Neural cell (in vitro differentiated cells): Measurements from ENCODE around the gene ADAP1.
"Not testable (repeated sequence)": the region's sequence is repeated elsewhere in the genome, so short reads cannot be mapped to it uniquely, and the experiment has no call there.

Experiments used
- CTCF ChIP-seq: fragments of 450-650 bp; IDR thresholded peaks from 2 replicates; pipeline ENCODE4 v1.5.1; 2014; ENCODE audit warnings: antibody characterized with exemption, mild to moderate bottlenecking, moderate library complexity; ENCODE audit not compliant: poor library complexity, severe bottlenecking
- EP300 ChIP-seq: fragments of 450-650 bp; conservative IDR thresholded peaks from 2 replicates; pipeline ENCODE4 v1.6.1; 2014; ENCODE audit warnings: antibody characterized with exemption, mild to moderate bottlenecking, moderate library complexity; ENCODE audit not compliant: poor library complexity, severe bottlenecking
- EZH2 ChIP-seq: fragments of 200-600, 300-800 bp; shearing (Covaris generic), sonication (generic); IDR thresholded peaks from 2 replicates; pipeline ENCODE4 v1.6.1; 2014; ENCODE audit warnings: antibody characterized with exemption, low read length, borderline replicate concordance, mild to moderate bottlenecking; ENCODE audit not compliant: insufficient read depth, poor library complexity, severe bottlenecking
- MXI1 ChIP-seq: fragments of 450-650 bp; conservative IDR thresholded peaks from 2 replicates; pipeline ENCODE4 v1.6.1; 2014; ENCODE audit warnings: antibody characterized with exemption, mild to moderate bottlenecking; ENCODE audit not compliant: poor library complexity, severe bottlenecking
- POLR2AphosphoS5 ChIP-seq: IDR thresholded peaks from 2 replicates; pipeline ENCODE4 v1.6.1; 2012
- RAD21 ChIP-seq: fragments of 450-650 bp; conservative IDR thresholded peaks from 2 replicates; pipeline ENCODE4 v1.6.1; 2014; ENCODE audit warnings: antibody characterized with exemption, mild to moderate bottlenecking, moderate library complexity
- REST ChIP-seq: IDR thresholded peaks from 2 replicates; pipeline ENCODE4 v1.6.1; 2012; ENCODE audit warnings: borderline replicate concordance
- SMC3 ChIP-seq: fragments of 450-650 bp; conservative IDR thresholded peaks from 2 replicates; pipeline ENCODE4 v1.6.1; 2014; ENCODE audit warnings: antibody characterized with exemption, mild to moderate bottlenecking, moderate library complexity; ENCODE audit not compliant: poor library complexity
- TAF1 ChIP-seq: IDR thresholded peaks from 2 replicates; pipeline ENCODE4 v1.6.1; 2012; ENCODE audit warnings: low read depth

GRCh38 chr7:924042-924441 is 30.4 kb downstream of the ADAP1 start:
- TF ChIP-seq EZH2, CTCF, EP300, POLR2AphosphoS5, MXI1, SMC3, TAF1, REST, RAD21: not testable (repeated sequence)
